ENCODE data around the gene SEC14L6.
"Not testable (repeated sequence)": the region's sequence is repeated elsewhere in the genome, so short reads cannot be mapped to it uniquely, and the experiment has no call there.

The SEC14L6 gene

DNA sequence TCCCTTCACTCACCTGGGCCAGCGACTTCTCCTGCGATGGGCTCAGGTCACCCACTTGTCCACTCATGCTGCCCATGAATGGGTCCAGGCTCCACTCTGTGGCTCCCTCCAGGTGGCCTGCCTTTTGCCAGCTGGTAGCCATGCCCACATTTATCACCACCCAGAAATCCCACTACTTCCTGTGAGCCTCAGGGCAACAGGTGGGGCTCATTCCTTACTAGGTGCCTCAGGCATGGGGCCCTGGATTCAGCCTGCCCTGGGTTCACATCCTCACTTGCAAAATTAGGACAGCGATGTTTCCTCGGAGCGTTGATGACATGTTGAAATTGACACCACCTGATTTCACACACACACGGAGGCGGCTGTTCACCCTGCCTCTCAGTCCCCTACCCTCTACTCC, at the start of gene SEC14L6:
Gene SEC14L6 (minus strand): TSS at position 126 of the 400 bp plus-strand sequence. CDS start 59 bp downstream, at position 67.
- no peak for DNase-seq

GRCh38 chr22:30596199-30596598, 49.7 kb upstream of the SEC14L6 start:
- DNase-seq, result no peak

- DNase-seq, result not testable (repeated sequence)
Measured at GRCh38 chr22:30592360-30592713, 45.8 kb upstream of the SEC14L6 start.

DNA sequence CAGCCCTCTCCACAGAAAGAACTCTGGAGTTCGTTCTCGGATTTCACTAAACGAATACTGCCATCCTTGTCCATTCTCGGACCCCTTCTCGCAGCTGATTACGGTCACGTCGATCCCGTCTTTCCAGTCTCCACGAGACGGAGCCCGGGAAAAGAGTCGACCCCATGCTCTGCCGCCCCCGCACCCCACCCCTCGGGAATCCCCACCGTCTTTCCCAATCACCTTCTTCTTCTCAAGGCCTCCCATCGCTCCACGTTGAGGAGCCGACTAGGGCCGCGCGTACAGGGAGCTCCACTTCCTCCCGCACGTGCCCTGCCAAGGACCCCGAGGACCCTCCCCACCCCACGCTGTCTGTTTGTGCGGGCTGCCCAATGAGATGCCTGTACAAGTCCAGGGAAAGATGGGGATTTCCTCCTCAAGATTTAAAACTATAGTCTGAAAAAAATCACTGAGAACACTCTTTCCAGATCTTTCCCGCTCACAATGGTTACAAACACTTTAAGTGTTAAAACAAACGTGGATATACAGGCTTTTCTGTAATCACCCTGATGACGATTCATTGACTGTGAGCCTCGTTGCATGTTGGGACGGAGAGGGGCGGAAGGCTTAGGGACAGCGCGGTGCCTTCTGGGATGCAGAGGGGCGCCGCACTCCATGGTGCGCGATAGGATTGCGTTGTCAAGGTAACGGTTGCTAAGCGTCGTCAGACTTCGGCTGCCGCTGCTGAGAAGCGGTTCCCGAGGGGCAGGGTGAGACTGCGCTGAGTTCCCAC, 45.2 kb upstream of the SEC14L6 start, which contains the start of gene PES1:
Gene PES1 (minus strand): TSS at position 323 of the 772 bp plus-strand sequence. CDS start 77 bp downstream, at position 246.
- peak; percentile 97 for DNase-seq

- DNase-seq, result no peak
Measured at GRCh38 chr22:30591191-30591587, 44.6 kb upstream of the SEC14L6 start.

- DNase-seq, result no peak
Measured at GRCh38 chr22:30586414-30586813, 39.9 kb upstream of the SEC14L6 start.

- DNase-seq, result no peak
Measured at GRCh38 chr22:30584441-30584840, 37.9 kb upstream of the SEC14L6 start.

GRCh38 chr22:30582788-30583545, 36.4 kb upstream of the SEC14L6 start:
- peak; percentile 46 for DNase-seq

DNA sequence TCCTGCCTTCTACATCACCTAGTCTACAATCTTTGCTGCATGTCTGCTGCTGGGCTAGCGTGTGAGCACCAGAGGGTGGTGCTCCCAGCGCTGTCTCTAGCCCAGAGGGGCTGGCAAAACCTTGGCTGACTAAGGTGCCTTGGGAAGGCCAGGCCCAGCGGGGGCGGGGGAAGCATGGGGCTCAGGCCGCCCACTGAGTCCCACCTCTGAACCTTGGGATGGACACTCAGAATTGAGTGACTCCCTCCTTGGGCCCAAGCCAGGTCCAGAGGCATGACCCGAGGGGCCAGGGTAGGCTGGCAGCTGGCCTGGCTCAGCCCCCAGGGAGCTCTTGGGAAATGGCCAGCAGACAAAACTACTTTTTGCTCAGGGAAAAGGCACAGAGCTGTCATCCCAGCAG, 35.5 kb upstream of the SEC14L6 start:
- no peak for DNase-seq

DNA sequence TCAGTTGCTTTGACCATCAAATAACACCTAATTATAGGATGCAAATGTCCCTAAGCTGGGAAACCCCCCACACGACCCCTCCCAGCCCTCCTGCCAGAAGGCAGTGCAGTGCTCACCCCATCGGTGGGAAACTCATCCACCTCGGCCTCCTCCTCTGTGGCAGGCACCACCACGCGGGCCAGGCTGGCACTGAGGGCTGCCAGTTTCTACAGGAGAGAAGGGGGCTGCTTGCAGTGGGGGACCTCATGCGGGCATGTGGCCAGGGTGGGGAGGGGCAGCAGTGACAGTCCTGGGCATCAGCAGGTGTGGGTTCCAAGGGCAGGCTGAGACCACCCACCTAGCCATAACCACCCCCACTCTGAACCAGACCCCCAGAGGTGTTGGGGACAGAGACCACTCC, 34.4 kb upstream of the SEC14L6 start:
- no peak for DNase-seq

DNA sequence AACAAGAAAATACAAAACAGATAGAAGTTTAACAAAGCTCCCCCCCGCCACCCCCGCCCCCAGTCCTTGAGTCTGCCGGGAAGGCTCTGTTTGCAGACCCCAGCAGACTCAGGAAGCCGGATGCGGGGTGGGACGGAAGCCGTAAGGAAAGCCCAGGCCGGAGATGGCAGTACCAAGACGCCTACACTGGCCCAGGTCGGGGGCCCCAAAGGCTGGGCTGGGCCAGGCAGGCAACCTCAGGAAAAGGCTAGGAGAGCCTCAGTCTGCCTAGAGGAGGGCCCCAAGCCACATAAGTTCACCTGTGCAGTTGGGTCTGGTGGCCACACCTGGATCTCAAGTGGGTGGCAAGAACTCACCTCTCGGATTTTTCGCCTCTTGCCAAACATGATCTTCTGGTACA, 31.9 kb upstream of the SEC14L6 start:
- no peak for DNase-seq

- DNase-seq, result no peak
Measured at GRCh38 chr22:30575859-30576258, 29.3 kb upstream of the SEC14L6 start.

GRCh38 chr22:30574997-30575671, 28.6 kb upstream of the SEC14L6 start:
- DNase-seq, result peak; percentile 66

DNA sequence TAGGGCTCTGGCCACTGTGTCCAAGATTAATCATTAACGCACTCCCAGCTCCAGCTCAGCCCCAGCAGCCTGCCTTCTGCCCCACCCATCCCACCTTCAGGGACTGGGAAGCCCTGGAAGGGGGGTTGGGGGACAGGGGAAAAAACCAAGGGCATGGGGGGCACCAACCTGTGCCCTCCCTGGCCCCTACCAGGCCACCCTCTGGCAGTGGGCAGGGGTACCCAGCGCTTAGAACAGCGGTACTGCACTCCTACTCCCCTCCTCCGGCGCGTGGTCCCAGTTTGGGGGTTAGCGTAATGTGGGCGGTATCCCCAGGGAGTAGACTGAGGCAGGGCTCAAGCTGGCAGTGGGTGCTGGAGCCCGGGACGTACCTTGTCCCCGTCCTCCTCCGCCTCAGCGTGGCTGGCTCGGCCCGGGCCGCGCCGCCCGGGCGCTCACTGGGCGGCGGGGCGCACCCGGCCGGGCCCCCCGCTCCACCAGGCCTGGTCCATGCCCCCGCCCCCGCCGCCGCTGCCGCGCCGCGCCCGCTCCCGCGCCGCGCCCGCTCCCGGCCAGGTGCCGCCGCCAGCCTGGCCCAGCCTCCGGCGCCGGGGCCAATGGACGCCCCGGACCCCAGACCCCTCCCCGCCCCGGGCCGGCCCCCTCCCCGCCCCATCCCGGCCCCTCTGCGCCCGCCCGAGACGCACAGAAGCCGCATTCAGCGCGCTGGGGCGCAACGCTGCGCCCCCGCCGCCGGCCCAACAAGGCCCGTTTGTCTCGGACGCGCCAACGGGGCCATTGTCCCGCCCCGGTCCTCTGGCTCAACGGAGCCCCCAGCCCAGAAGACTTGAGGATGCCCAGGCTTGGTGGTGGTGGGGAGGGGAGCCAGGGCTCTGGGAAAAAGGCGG, 27.8 kb upstream of the SEC14L6 start, which contains the start of gene GAL3ST1:
Gene GAL3ST1 (minus strand): TSS at position 571 of the 887 bp plus-strand sequence. CDS start 17,273 bp downstream, outside the sequence.
- peak; percentile 86 for DNase-seq

DNA sequence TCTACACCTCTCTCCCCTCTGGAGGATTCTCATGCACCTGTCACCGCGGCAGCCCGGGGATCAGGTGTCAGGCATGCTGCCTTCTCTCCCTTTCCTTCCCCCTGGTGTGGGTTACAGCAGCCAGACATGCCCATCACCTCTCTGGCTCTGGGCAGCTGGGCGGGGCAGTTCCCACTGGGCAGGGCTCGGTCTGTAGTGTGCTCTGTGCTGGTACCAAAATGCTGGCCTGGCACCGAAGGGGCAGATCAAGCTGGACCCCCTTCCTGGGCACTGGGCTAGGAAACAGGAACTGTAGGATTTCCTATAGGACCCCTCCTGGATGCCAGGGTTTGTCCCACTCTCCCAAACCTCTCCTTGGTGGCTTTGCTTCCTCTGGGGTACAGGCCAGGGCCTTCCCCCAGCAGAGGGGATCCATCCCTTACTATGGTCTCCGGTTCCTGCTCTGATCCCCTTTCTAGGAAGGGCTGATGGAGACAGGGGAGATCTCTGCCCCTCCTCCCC, 27.1 kb upstream of the SEC14L6 start:
- DNase-seq, result peak; percentile 28

DNA sequence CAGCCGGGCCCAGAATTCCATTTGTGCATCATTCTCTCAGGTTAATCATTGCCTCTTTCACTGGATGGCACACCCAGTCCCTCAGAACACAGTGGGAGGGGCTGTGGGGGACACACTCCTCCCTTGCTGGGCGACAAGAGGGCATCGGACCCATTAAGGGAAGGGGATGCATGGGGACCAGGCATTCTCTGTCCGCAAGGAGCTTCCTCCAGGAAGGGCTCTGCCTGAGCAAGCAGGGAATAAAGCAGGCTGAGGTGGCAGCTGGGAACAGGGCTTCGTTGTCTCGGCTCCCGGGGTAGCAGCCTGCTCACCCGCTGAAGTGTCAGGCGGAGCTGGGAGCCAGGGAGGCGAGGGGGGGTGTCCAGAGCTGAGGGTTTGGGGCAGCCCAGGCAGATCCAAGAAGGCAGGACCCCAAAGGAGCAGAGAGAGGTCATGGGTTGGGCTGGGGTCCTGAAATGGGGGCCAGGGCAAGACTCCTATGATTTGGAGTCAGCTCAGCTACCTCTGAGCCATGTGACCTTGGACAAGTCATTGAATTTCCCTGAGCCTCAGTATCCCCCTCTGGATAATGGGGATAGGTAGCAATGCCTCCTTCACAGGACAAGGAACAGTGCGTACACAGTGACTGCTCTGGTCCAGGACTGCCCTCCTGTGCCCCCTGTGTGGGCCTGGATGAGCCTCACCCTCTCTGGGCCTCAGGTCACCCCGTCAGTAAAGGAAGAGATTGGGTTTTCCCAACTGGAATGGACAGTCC, 26.5 kb upstream of the SEC14L6 start:
- peak; percentile 52 for DNase-seq

GRCh38 chr22:30572210-30572609, 25.7 kb upstream of the SEC14L6 start:
- no peak for DNase-seq

DNA sequence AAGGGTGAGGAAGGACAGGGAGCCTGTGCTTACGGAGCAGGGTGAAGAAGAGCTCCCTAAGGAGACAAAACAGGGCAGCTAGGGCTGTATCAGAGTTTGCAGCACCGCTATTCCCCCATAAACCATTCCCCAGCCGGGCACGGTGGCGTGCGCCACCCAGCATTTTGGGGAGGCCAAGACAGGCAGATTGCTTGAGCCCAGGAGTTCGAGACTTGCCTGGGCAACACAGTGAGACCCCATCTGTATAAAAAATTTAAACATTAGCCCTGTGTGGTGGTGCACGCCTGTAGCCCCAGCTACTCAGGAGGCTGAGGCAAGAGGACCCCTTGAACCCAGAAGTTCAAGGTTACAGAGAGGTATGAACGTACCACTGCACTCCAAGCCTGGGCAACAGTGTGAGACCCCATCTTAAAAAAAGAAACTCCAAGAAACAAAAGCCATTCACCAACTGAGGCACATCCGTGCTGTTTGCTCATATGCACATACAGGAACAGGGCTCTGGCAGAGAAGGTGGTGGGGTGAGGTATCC, 23.2 kb upstream of the SEC14L6 start:
- no peak for DNase-seq

GRCh38 chr22:30568137-30568805, 21.7 kb upstream of the SEC14L6 start:
- no peak for DNase-seq

DNA sequence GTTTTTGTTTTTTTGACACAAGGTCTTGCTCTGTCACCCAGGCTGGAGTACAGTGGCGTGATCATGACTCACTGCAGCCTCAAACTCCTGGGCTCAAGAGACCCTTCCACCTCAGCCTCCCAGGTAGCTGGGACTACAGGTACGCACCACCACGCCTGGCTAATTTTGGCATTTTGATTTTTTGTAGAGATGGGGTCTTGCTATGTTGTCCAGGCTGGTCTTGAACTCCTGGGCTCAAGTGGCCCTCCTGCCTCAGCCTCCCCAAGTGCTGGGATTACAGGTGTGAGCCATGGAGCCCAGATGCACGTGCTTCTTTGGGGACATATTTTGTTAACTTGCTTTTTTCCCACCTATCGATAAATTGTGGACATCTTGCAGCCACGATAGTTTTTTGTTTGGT, 20.7 kb upstream of the SEC14L6 start:
- DNase-seq, result not testable (repeated sequence)

Data from midbrain (tissue), 1 donor.